Medulla oblongata (tissue), 1 donor: ENCODE results near the gene CAVIN1.
"Not testable (repeated sequence)": the region's sequence is repeated elsewhere in the genome, so short reads cannot be mapped to it uniquely, and the experiment has no call there.

Experiments
- DNase-seq: peaks from one replicate; pipeline ENCODE4 v3.0.0-alpha.2; 2015; ENCODE audit errors: extremely low spot score

The CAVIN1 gene

GRCh38 chr17:42378959-42379594 lies 44.0 kb downstream of the CAVIN1 start:
- peak; percentile 66 for DNase-seq

GRCh38 chr17:42378359-42378958 lies 44.6 kb downstream of the CAVIN1 start:
- no peak for DNase-seq

- DNase-seq = no peak
These were observed 49.2 kb downstream of the CAVIN1 start for GRCh38 chr17:42373896-42374295.

GRCh38 chr17:42372142-42372541 lies 50.9 kb downstream of the CAVIN1 start:
- no peak for DNase-seq

GRCh38 chr17:42368797-42369561 lies 54.1 kb downstream of the CAVIN1 start:
- DNase-seq = not testable (repeated sequence)

GRCh38 chr17:42368310-42368709 lies 54.7 kb downstream of the CAVIN1 start:
- not testable (repeated sequence) for DNase-seq

- DNase-seq = not testable (repeated sequence)
These were observed 56.7 kb downstream of the CAVIN1 start for GRCh38 chr17:42366176-42367023.

GRCh38 chr17:42365136-42365535 lies 57.9 kb downstream of the CAVIN1 start:
- DNase-seq = no peak

GRCh38 chr17:42363767-42364585 lies 59.1 kb downstream of the CAVIN1 start:
- DNase-seq = no peak

- DNase-seq = no peak
These were observed 59.8 kb downstream of the CAVIN1 start for GRCh38 chr17:42363231-42363630.

GRCh38 chr17:42362245-42362961 lies 60.7 kb downstream of the CAVIN1 start:
- DNase-seq = no peak

GRCh38 chr17:42361781-42362186 lies 61.3 kb downstream of the CAVIN1 start:
- DNase-seq = no peak

GRCh38 chr17:42360388-42360787 lies 62.7 kb downstream of the CAVIN1 start:
- DNase-seq = not testable (repeated sequence)

GRCh38 chr17:42359133-42359532 lies 63.9 kb downstream of the CAVIN1 start:
- DNase-seq = no peak

GRCh38 chr17:42358434-42358833 lies 64.6 kb downstream of the CAVIN1 start:
- DNase-seq = peak; percentile 52

GRCh38 chr17:42354956-42355843 lies 67.9 kb downstream of the CAVIN1 start:
- no peak for DNase-seq
